ENCODE results near the gene C22orf31. TPM values are rescaled to one million over a fixed set of nuclear protein-coding genes. Genes with fewer than 3 reads are reported as not detected.
"Not testable (repeated sequence)": the region's sequence is repeated elsewhere in the genome, so short reads cannot be mapped to it uniquely, and the experiment has no call there.

Gene C22orf31
- total RNA-seq, 1 donor from 2014 or later: not detected

GRCh38 chr22:29090039-29090438 lies 28.4 kb upstream of the C22orf31 start:
- no peak for DNase-seq
- H3K36me3 Mint-ChIP-seq (ENCODE audit: low read depth): no peaks in the 10 kb centered on the region
- H3K27ac Mint-ChIP-seq: no peak overlapping the region
- no peak overlapping the region for H3K4me3 Mint-ChIP-seq
- intact Hi-C loops (cut with micrococcal nuclease): no loop called here
- H3K9me3 Mint-ChIP-seq: no peaks in the 10 kb centered on the region
- peaks cover 26% of the 10 kb centered on the region for H3K27me3 Mint-ChIP-seq
- no peaks in the 10 kb centered on the region for H3K4me1 Mint-ChIP-seq

- Mint-ChIP-seq H3K27ac (no peak overlapping the region), H3K27me3 (peaks cover 26% of the 10 kb centered on the region), H3K4me1 (no peaks in the 10 kb centered on the region), H3K4me3 (no peak overlapping the region), H3K9me3 (no peaks in the 10 kb centered on the region), H3K36me3 (ENCODE audit: low read depth) (no peaks in the 10 kb centered on the region)
- intact Hi-C loops (cut with micrococcal nuclease): no loop called here
- no peak for DNase-seq
These were observed 27.9 kb upstream of the C22orf31 start for GRCh38 chr22:29089507-29089906.

- no peaks in the 10 kb centered on the region for H3K36me3 Mint-ChIP-seq (ENCODE audit: low read depth)
- H3K9me3 Mint-ChIP-seq: no peaks in the 10 kb centered on the region
- H3K27me3 Mint-ChIP-seq: peaks cover 26% of the 10 kb centered on the region
- intact Hi-C loops (cut with micrococcal nuclease): no loop called here
- H3K27ac Mint-ChIP-seq: no peak overlapping the region
- H3K4me3 Mint-ChIP-seq: no peak overlapping the region
- DNase-seq: no peak
- H3K4me1 Mint-ChIP-seq: peaks cover 2% of the 10 kb centered on the region
These were observed 27.2 kb upstream of the C22orf31 start for GRCh38 chr22:29088809-29089208.

- no peak overlapping the region for H3K27ac Mint-ChIP-seq
- no peaks in the 10 kb centered on the region for H3K9me3 Mint-ChIP-seq
- intact Hi-C loops (cut with micrococcal nuclease): no loop called here
- no peak overlapping the region for H3K4me3 Mint-ChIP-seq
- peaks cover 24% of the 10 kb centered on the region for H3K27me3 Mint-ChIP-seq
- DNase-seq: no peak
- peaks cover 2% of the 10 kb centered on the region for H3K4me1 Mint-ChIP-seq
- no peaks in the 10 kb centered on the region for H3K36me3 Mint-ChIP-seq (ENCODE audit: low read depth)
These were observed 25.4 kb upstream of the C22orf31 start for GRCh38 chr22:29087012-29087411.

GRCh38 chr22:29083933-29084591 lies 22.4 kb upstream of the C22orf31 start:
- Mint-ChIP-seq H3K27ac (no peak overlapping the region), H3K4me3 (no peak overlapping the region), H3K36me3 (ENCODE audit: low read depth) (no peaks in the 10 kb centered on the region), H3K27me3 (peaks cover 28% of the 10 kb centered on the region), H3K9me3 (no peaks in the 10 kb centered on the region), H3K4me1 (peaks cover 2% of the 10 kb centered on the region)
- DNase-seq: no peak
- intact Hi-C loops (cut with micrococcal nuclease): no loop called here

- H3K4me1 Mint-ChIP-seq; DNase-seq; H3K36me3 Mint-ChIP-seq (ENCODE audit: low read depth); H3K9me3 Mint-ChIP-seq; H3K27ac Mint-ChIP-seq; H3K4me3 Mint-ChIP-seq; intact Hi-C loops (cut with micrococcal nuclease): not testable (repeated sequence)
- peaks cover 31% of the 10 kb centered on the region for H3K27me3 Mint-ChIP-seq
These were observed 21.9 kb upstream of the C22orf31 start for GRCh38 chr22:29083576-29083932.

- H3K36me3 Mint-ChIP-seq (ENCODE audit: low read depth): no peaks in the 10 kb centered on the region
- no peaks in the 10 kb centered on the region for H3K9me3 Mint-ChIP-seq
- DNase-seq: no peak
- H3K27me3 Mint-ChIP-seq: peaks cover 36% of the 10 kb centered on the region
- no peak overlapping the region for H3K4me3 Mint-ChIP-seq
- H3K27ac Mint-ChIP-seq: no peak overlapping the region
- intact Hi-C loops (cut with micrococcal nuclease): no loop called here
- peaks cover 2% of the 10 kb centered on the region for H3K4me1 Mint-ChIP-seq
These were observed 21.4 kb upstream of the C22orf31 start for GRCh38 chr22:29082826-29083545.

GRCh38 chr22:29081517-29082236 lies 20.0 kb upstream of the C22orf31 start:
- Mint-ChIP-seq H3K4me3 (no peak overlapping the region), H3K4me1 (peaks cover 2% of the 10 kb centered on the region), H3K27ac (no peak overlapping the region), H3K9me3 (no peaks in the 10 kb centered on the region), H3K36me3 (ENCODE audit: low read depth) (no peaks in the 10 kb centered on the region), H3K27me3 (peaks cover 42% of the 10 kb centered on the region)
- DNase-seq: no peak
- intact Hi-C loops (cut with micrococcal nuclease): no loop called here

- Mint-ChIP-seq H3K4me1 (peaks cover 2% of the 10 kb centered on the region), H3K36me3 (ENCODE audit: low read depth) (no peaks in the 10 kb centered on the region), H3K27ac (no peak overlapping the region), H3K9me3 (no peaks in the 10 kb centered on the region), H3K27me3 (peaks cover 51% of the 10 kb centered on the region), H3K4me3 (no peak overlapping the region)
- intact Hi-C loops (cut with micrococcal nuclease): no loop called here
- no peak for DNase-seq
These were observed 18.7 kb upstream of the C22orf31 start for GRCh38 chr22:29080106-29080975.

GRCh38 chr22:29079218-29079901 lies 17.7 kb upstream of the C22orf31 start:
- no peak for DNase-seq
- intact Hi-C loops (cut with micrococcal nuclease): no loop called here
- Mint-ChIP-seq H3K4me1 (peaks cover 2% of the 10 kb centered on the region), H3K27me3 (peaks cover 61% of the 10 kb centered on the region), H3K36me3 (ENCODE audit: low read depth) (no peaks in the 10 kb centered on the region), H3K4me3 (no peak overlapping the region), H3K27ac (no peak overlapping the region), H3K9me3 (no peaks in the 10 kb centered on the region)

- Mint-ChIP-seq H3K27me3 (peaks cover 66% of the 10 kb centered on the region), H3K4me1 (peaks cover 3% of the 10 kb centered on the region), H3K4me3 (no peak overlapping the region), H3K27ac (no peak overlapping the region), H3K9me3 (no peaks in the 10 kb centered on the region), H3K36me3 (ENCODE audit: low read depth) (no peaks in the 10 kb centered on the region)
- DNase-seq: no peak
- intact Hi-C loops (cut with micrococcal nuclease): no loop called here
These were observed 17.2 kb upstream of the C22orf31 start for GRCh38 chr22:29078869-29079207.

GRCh38 chr22:29078036-29078868 lies 16.6 kb upstream of the C22orf31 start:
- intact Hi-C loops (cut with micrococcal nuclease): no loop called here
- Mint-ChIP-seq H3K27ac (no peak overlapping the region), H3K4me3 (no peak overlapping the region), H3K9me3 (no peaks in the 10 kb centered on the region), H3K4me1 (peaks cover 4% of the 10 kb centered on the region), H3K36me3 (ENCODE audit: low read depth) (no peaks in the 10 kb centered on the region), H3K27me3 (peaks cover 66% of the 10 kb centered on the region)
- no peak for DNase-seq
